ENCODE measurements around the gene MRPL37. TPM values are rescaled to one million over a fixed set of nuclear protein-coding genes. Genes with fewer than 3 reads are reported as not detected.

The MRPL37 gene
- total RNA-seq, 2 experiments from 2014 or later, result 24.0 to 24.4 TPM

- intact Hi-C loops (cut with DNase I, micrococcal nuclease), result no loop called here
- CTCF ChIA-PET, result no interaction called here
- Histone ChIP-seq H3K27ac (ENCODE audit: low read depth in 1 of 2, low read length in 2 of 2) (no peak overlapping the region), H3K4me1 (ENCODE audit: insufficient read depth, low read length) (no peaks in the 10 kb centered on the region), H3K9me3 (ENCODE audit: control insufficient read depth in 1 of 2, insufficient read depth in 1 of 2, low read length in 2 of 2) (no peaks in the 10 kb centered on the region), H3K36me3 (ENCODE audit: insufficient read depth, low read length) (peaks cover 22% of the 10 kb centered on the region), H3K27me3 (ENCODE audit: control insufficient read depth in 1 of 2, insufficient read depth in 2 of 2, low read length in 2 of 2) (no peaks in the 10 kb centered on the region), H3K4me3 (ENCODE audit: low read length) (no peak overlapping the region)
- Mint-ChIP-seq H3K4me1 (ENCODE audit: low read depth) (no peaks in the 10 kb centered on the region), H3K9me3 (no peaks in the 10 kb centered on the region), H3K27me3 (no peaks in the 10 kb centered on the region), H3K27ac (no peak overlapping the region), H3K36me3 (ENCODE audit: low read depth) (peaks cover 71% of the 10 kb centered on the region), H3K4me3 (no peak overlapping the region)
- TF ChIP-seq CTCF (IDR thresholded peaks at IDR 0.05), result no peak
- no peak for DNase-seq
- POLR2A ChIA-PET, result interaction anchor here (1.4 kb wide), 1 partner anchor 12 kb away, joined by 3 read pairs; the partner anchor contains the start of genes CYB5RL and MRPL37
- ATAC-seq (ENCODE audit: poor library complexity), result no peak
Measured at GRCh38 chr1:54188291-54188690, 11.7 kb upstream of the MRPL37 start.

DNA sequence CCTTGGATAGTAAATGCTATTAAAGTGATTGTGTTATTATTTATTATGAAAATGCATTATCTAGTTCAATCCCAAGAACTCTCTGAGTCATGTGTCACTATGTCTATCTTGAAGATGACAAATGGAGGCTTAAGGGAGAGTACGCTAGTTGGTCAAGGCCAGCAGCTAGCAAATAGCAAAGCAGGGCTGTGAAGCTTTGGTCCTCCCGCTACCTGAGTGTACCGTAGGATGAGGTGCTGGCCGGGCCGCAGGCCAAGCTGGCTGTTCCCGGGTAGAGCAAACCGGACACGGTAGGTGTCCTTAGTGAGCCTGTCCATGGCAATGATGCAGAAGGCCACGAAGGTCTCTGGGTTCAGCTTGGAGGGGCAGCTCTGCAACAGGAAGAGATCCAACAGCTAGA is 9.4 kb upstream of the MRPL37 start:
- Histone ChIP-seq H3K27me3 (ENCODE audit: control insufficient read depth in 1 of 2, insufficient read depth in 2 of 2, low read length in 2 of 2) (no peaks in the 10 kb centered on the region), H3K36me3 (ENCODE audit: insufficient read depth, low read length) (peaks cover 38% of the 10 kb centered on the region), H3K4me1 (ENCODE audit: insufficient read depth, low read length) (no peaks in the 10 kb centered on the region), H3K4me3 (ENCODE audit: low read length) (no peak overlapping the region), H3K9me3 (ENCODE audit: control insufficient read depth in 1 of 2, insufficient read depth in 1 of 2, low read length in 2 of 2) (no peaks in the 10 kb centered on the region), H3K27ac (ENCODE audit: low read depth in 1 of 2, low read length in 2 of 2) (no peak overlapping the region)
- no peak for ATAC-seq (ENCODE audit: poor library complexity)
- POLR2A ChIA-PET, result interaction anchor here (0.6 kb wide), 1 partner anchor 10 kb away, joined by 3 read pairs; the partner anchor contains the start of genes CYB5RL and MRPL37
- CTCF ChIA-PET, result no interaction called here
- Mint-ChIP-seq H3K27me3 (no peaks in the 10 kb centered on the region), H3K36me3 (ENCODE audit: low read depth) (peaks cover 79% of the 10 kb centered on the region), H3K9me3 (no peaks in the 10 kb centered on the region), H3K4me3 (no peak overlapping the region), H3K27ac (no peak overlapping the region), H3K4me1 (ENCODE audit: low read depth) (no peaks in the 10 kb centered on the region)
- intact Hi-C loops (cut with DNase I, micrococcal nuclease), result loop anchor here in 1 of 2 experiments (2.0 kb wide), 1 partner anchor 24 kb away; no protein-coding TSS in a partner anchor
- no peak for TF ChIP-seq CTCF (IDR thresholded peaks at IDR 0.05)
- no peak for DNase-seq

- Histone ChIP-seq H3K9me3 (ENCODE audit: control insufficient read depth in 1 of 2, insufficient read depth in 1 of 2, low read length in 2 of 2) (no peaks in the 10 kb centered on the region), H3K4me3 (ENCODE audit: low read length) (no peak overlapping the region), H3K27ac (ENCODE audit: low read depth in 1 of 2, low read length in 2 of 2) (no peak overlapping the region), H3K36me3 (ENCODE audit: insufficient read depth, low read length) (peaks cover 41% of the 10 kb centered on the region), H3K27me3 (ENCODE audit: control insufficient read depth in 1 of 2, insufficient read depth in 2 of 2, low read length in 2 of 2) (no peaks in the 10 kb centered on the region), H3K4me1 (ENCODE audit: insufficient read depth, low read length) (no peaks in the 10 kb centered on the region)
- DNase-seq (no peak), ATAC-seq (ENCODE audit: poor library complexity) (no peak)
- no peaks in the 10 kb centered on the region for H3K27me3 Mint-ChIP-seq
- H3K27ac Mint-ChIP-seq, result no peak overlapping the region
- no peaks in the 10 kb centered on the region for H3K4me1 Mint-ChIP-seq (ENCODE audit: low read depth)
- intact Hi-C loops (cut with DNase I, micrococcal nuclease), result loop anchor here in 1 of 2 experiments (2.0 kb wide), 1 partner anchor 23 kb away; no protein-coding TSS in a partner anchor
- H3K4me3 Mint-ChIP-seq, result no peak overlapping the region
- CTCF ChIA-PET, result no interaction called here
- H3K36me3 Mint-ChIP-seq (ENCODE audit: low read depth), result peaks cover 74% of the 10 kb centered on the region
- no peak for TF ChIP-seq CTCF (IDR thresholded peaks at IDR 0.05)
- POLR2A ChIA-PET, result no interaction called here
- no peaks in the 10 kb centered on the region for H3K9me3 Mint-ChIP-seq
Measured at GRCh38 chr1:54191525-54191924, 8.4 kb upstream of the MRPL37 start.

Data from CD4-positive, alpha-beta T cell (primary cell).